Activated T-helper 17 cell treated with anti-CD3 and anti-CD28 coated beads, Interleukin-2, amount 50 U/mL, for 72 hours (primary cell): ENCODE measurements around the gene SH3BGRL2. TPM values are rescaled to one million over a fixed set of nuclear protein-coding genes. Genes with fewer than 3 reads are reported as not detected.
"Not testable (repeated sequence)": the region's sequence is repeated elsewhere in the genome, so short reads cannot be mapped to it uniquely, and the experiment has no call there.

Experiments used
- ATAC-seq: fragments of 150-1000 bp; cut with Tn5 transposase; replicated peaks from 2 replicates; pipeline ENCODE4 v1.10.0; 2021; ENCODE audit warnings: mild to moderate bottlenecking, moderate library complexity
- H3K27ac Mint-ChIP-seq: one replicate; pipeline ENCODE4 v1.8.0; 2022; ENCODE audit warnings: mixed read lengths
- H3K27me3 Mint-ChIP-seq: one replicate; pipeline ENCODE4 v1.8.0; 2022; ENCODE audit warnings: mixed read lengths
- H3K36me3 Mint-ChIP-seq: one replicate; pipeline ENCODE4 v1.8.0; 2022; ENCODE audit warnings: low read depth, mild to moderate bottlenecking, mixed read lengths
- H3K4me1 Mint-ChIP-seq: one replicate; pipeline ENCODE4 v1.8.0; 2022; ENCODE audit warnings: mixed read lengths
- H3K4me3 Mint-ChIP-seq: one replicate; pipeline ENCODE4 v1.8.0; 2022; ENCODE audit warnings: mild to moderate bottlenecking, mixed read lengths
- H3K9me3 Mint-ChIP-seq: one replicate; pipeline ENCODE4 v1.8.0; 2022; ENCODE audit warnings: mixed read lengths
- total RNA-seq, 2 donors: library from RNA; stranded (reverse); gene quantifications; one replicate each; pipeline ENCODE4 v1.2.3, GENCODE V29; 2022

The SH3BGRL2 gene
- total RNA-seq, 2 donors from 2014 or later: 0.06 to 0.24 TPM

DNA sequence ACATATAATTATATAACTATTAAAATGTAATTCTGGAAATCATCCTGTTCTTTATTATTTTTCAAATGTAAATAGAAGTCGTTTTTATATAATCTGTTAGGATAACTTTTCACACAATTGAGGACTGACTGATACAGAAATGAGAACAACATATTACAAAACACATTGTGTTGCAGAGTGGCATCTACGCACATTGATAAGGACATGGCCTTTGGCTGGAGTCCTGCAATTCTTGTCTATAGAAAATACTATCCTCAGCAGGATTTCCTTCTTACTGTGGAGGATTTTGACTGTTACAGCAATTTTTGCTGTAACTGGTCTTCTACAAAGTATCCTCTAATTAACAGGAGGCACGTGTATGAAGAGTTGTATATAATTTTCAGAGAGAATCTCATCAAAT, 19.8 kb downstream of the SH3BGRL2 start:
- Mint-ChIP-seq H3K9me3 (no peaks in the 10 kb centered on the region), H3K36me3 (no peaks in the 10 kb centered on the region), H3K4me3 (no peak overlapping the region), H3K4me1 (no peaks in the 10 kb centered on the region), H3K27ac (no peak overlapping the region), H3K27me3 (peaks cover 6% of the 10 kb centered on the region)
- no peak for ATAC-seq

DNA sequence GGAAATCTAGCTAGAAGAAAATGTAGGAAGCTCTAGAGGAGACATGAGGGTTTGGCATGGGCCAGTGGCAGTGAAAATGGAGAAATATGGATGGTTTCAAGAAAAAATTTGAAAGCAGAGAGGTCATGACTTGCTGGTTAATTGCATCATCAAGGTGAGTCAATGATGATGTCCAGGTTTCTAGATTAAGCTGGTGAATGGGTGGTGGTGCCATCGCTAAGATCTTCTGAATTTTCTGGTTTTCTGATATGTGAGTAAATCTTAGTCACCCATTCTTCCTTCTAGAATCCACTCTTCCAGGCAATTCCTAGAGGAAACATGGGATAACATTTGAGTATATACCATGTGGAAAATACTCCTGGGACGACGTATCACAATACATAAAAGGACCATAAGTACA, 25.0 kb downstream of the SH3BGRL2 start:
- Mint-ChIP-seq H3K27ac (no peak overlapping the region), H3K4me3 (no peak overlapping the region), H3K27me3 (no peaks in the 10 kb centered on the region), H3K36me3 (no peaks in the 10 kb centered on the region), H3K4me1 (peaks cover 6% of the 10 kb centered on the region), H3K9me3 (peaks cover 7% of the 10 kb centered on the region)
- no peak for ATAC-seq

DNA sequence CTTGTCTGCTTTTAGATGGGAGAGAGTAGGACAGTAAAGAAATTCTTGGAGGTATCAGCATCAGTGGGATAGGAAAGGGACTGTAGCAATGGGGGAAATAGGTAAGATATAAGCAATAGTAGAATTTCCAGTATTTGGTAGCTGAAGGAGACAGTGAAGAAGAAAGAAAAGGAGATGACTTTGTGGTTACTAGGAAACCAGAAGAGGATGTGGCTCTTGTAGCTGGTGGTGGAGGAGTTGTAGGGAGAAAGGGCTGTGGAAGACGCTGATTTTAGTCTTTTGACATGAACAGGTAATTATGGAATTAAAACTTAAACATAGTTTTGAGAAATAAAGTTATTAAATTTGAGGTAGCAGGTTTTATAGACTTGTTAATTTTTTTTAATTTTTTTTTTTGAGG, 26.1 kb downstream of the SH3BGRL2 start:
- Mint-ChIP-seq H3K9me3 (peaks cover 9% of the 10 kb centered on the region), H3K27ac (no peak overlapping the region)
- ATAC-seq: no peak

DNA sequence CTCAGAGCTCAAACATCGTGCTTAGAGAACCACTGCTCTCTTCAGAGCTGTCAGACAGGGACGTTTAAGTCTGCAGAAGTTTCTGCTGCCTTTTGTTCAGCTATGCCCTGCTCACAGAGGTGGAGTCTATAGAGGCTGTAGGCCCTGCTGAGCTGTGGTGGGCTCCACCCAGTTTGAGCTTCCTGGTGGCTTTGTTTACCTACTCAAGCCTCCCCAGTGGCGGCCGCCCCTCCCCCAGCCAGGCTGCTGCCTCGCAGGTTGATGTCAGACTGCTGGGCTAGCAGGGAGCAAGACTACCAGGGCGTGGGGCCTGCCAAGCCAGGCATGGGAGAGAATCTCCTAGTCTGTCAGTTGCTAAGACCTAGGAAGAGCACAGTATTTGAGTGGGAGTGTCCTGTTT, 32.5 kb downstream of the SH3BGRL2 start:
- peaks cover 18% of the 10 kb centered on the region for H3K9me3 Mint-ChIP-seq
- not testable (repeated sequence) for H3K4me3 Mint-ChIP-seq, H3K4me1 Mint-ChIP-seq, H3K27me3 Mint-ChIP-seq, H3K27ac Mint-ChIP-seq, ATAC-seq, H3K36me3 Mint-ChIP-seq

More for the DNA sequence above, 26.1 kb downstream of the SH3BGRL2 start:
- Mint-ChIP-seq H3K36me3 (no peaks in the 10 kb centered on the region), H3K27me3 (no peaks in the 10 kb centered on the region), H3K4me3 (no peak overlapping the region), H3K4me1 (peaks cover 6% of the 10 kb centered on the region)

DNA sequence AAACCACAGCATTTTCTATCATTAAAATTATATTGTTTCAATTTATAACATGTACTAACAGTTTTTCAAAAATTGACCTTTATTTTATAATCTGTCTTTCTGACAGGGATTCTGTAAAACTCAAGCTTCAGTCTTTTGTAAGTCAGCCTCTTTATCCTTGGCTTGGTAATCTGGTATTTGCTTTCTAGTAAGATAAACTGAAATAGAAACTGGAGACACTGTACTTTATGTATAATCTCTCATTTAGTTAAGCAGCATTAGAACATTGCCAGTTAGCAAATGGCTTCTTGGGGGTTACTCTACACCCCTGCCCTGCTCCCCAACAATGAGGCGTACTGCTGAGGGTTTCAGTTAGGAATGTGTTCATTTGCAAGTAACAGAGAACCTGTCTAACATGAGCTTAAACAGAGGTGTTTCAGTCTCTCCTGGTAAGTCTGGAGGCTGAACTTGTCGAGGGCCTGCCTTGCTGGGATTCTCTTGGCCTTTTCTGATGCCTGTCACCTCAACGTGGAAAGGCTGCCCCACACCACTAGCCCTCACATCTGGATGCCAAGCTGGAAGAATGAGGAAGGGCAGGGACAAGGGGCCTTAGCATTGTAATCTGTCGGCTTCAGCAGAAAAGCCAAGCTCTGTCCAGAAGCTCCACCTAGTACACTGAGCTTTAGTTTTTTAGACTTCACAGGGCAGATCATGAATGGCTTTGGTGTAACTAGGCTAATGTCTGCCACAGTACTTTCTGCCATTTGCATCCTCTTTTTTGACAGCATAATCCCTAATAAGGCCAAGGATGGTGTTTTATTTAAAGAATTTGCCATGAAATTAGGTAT, 34.8 kb downstream of the SH3BGRL2 start:
- no peak overlapping the region for H3K27ac Mint-ChIP-seq
- no peak overlapping the region for H3K4me3 Mint-ChIP-seq
- ATAC-seq: no peak
- peaks cover 7% of the 10 kb centered on the region for H3K4me1 Mint-ChIP-seq
- peaks cover 13% of the 10 kb centered on the region for H3K9me3 Mint-ChIP-seq
- H3K36me3 Mint-ChIP-seq: no peaks in the 10 kb centered on the region
- H3K27me3 Mint-ChIP-seq: peaks cover 9% of the 10 kb centered on the region

DNA sequence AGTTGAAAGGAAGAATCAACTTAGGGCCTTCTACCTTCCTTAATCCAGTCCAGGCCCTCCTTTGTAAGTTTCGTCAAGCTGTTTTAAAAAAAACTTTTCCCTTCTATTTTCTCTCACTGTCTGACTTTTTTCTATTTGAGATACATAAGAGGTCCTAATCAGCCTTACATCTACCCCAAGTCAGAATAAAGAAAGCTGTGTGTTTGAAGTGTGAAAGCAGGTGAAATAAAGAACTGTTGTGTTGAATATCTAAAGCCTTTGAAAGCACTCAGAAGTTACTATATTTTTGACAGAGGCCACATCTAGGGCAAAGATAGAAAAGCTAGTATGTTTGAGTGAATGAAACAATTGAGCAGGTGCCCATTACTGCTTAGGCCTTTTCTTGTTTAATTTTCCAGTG, 35.5 kb downstream of the SH3BGRL2 start:
- H3K9me3 Mint-ChIP-seq: peaks cover 9% of the 10 kb centered on the region
- H3K27ac Mint-ChIP-seq: no peak overlapping the region
- no peak for ATAC-seq
- no peaks in the 10 kb centered on the region for H3K36me3 Mint-ChIP-seq
- no peak overlapping the region for H3K4me3 Mint-ChIP-seq
- H3K4me1 Mint-ChIP-seq: peaks cover 10% of the 10 kb centered on the region
- peaks cover 9% of the 10 kb centered on the region for H3K27me3 Mint-ChIP-seq

DNA sequence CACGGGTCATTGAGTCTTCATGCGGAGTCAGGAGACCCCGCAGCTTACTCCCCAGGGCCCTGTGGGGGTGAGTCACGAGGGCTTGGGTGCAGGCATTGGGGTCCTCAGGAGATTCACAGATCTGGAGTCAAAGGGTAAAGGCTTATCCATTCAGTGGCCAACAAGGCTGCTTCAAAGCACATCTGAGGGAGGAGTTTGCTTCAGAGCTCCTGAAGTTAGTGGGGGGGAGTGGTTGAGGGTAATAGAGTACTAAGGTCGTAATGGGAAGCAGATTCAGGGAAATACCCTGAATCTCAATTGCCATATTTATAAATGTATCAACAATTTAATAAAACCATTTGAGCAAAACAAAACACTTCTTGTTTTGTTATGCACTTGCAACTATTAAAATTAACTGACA, 37.3 kb downstream of the SH3BGRL2 start:
- no peak for ATAC-seq
- no peaks in the 10 kb centered on the region for H3K27me3 Mint-ChIP-seq
- H3K27ac Mint-ChIP-seq: no peak overlapping the region
- H3K4me3 Mint-ChIP-seq: no peak overlapping the region
- H3K4me1 Mint-ChIP-seq: peaks cover 14% of the 10 kb centered on the region
- H3K36me3 Mint-ChIP-seq: no peaks in the 10 kb centered on the region
- H3K9me3 Mint-ChIP-seq: no peaks in the 10 kb centered on the region

DNA sequence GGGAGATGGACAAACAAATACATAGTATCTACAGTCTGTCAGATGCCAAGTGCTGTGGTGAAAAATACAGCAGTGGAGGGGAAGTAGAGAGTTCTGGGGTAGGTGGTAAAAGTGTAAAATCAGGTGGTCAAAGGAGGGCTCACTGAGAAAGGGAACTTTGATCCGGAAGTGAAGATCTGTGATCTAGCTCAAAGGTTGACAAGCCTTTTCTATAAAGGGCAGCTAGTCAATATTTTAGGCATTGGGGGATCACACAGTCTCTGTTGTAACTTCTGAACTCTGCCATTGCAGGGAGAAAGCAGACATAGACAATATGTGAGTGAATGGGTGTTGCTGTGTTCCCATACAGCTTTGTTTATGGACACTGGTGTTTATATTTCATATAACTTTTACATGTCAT, 38.6 kb downstream of the SH3BGRL2 start:
- Mint-ChIP-seq H3K4me3 (no peak overlapping the region), H3K9me3 (no peaks in the 10 kb centered on the region), H3K36me3 (no peaks in the 10 kb centered on the region), H3K27me3 (no peaks in the 10 kb centered on the region), H3K4me1 (peaks cover 14% of the 10 kb centered on the region), H3K27ac (no peak overlapping the region)
- ATAC-seq: no peak

DNA sequence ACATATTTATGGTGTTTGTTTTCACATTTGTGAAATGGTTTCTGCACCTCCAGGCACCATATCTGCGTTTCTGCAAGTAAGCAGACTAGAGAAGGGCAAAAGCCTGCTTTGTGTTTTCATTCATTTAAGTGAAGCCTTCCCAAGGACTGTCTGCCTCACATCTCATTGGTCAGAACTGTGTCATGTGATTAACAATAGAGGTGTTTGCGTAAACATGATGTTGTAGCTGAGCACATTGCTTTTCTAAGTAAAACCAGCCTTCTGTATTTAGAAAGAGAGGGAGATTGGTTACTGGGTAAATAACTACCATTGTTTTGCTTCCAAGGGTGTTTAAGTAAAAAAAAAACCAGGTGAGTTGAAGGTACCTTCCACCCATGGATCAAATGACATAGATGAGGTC, 39.7 kb downstream of the SH3BGRL2 start:
- no peak for ATAC-seq
- peaks cover 14% of the 10 kb centered on the region for H3K4me1 Mint-ChIP-seq
- no peaks in the 10 kb centered on the region for H3K9me3 Mint-ChIP-seq
- H3K27ac Mint-ChIP-seq: peak overlapping the region; percentile 85
- no peaks in the 10 kb centered on the region for H3K36me3 Mint-ChIP-seq
- H3K27me3 Mint-ChIP-seq: no peaks in the 10 kb centered on the region
- H3K4me3 Mint-ChIP-seq: peak overlapping the region; percentile 56

DNA sequence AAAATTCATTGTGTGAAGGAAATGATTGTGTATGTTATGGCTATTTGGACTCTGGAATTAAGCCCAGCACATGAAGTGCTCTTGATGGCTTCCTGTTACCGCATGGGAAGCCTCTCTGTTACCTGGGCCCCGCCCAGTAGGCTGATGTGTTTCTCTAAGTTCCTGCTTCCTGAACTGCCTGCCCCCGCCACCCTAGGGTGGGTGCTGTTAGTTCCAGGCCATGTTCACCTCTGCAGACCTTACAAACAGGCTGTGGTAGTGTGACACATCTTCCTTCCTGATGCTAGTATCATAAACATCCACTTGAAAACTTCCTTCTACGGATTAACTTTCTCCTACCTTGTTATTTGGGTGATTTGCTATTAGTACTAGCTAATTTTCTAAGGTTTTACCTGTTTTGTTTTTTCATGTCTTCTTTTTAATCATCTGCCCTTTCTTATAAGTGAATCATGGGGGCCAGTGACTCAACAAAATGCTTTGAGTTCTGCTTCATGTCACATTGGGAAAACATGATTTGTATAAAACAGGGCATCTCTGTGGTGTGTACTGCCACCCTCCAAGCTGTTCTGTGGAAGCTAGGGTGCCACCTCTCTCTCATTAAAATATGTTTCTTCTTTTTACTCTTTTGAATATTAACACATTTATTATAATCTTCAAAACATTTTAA, 40.6 kb downstream of the SH3BGRL2 start:
- peak; percentile 89 for ATAC-seq
- H3K9me3 Mint-ChIP-seq: no peaks in the 10 kb centered on the region
- peaks cover 14% of the 10 kb centered on the region for H3K4me1 Mint-ChIP-seq
- peak overlapping the region; percentile 56 for H3K4me3 Mint-ChIP-seq
- no peaks in the 10 kb centered on the region for H3K36me3 Mint-ChIP-seq
- H3K27me3 Mint-ChIP-seq: no peaks in the 10 kb centered on the region
- peak overlapping the region; percentile 85 for H3K27ac Mint-ChIP-seq

DNA sequence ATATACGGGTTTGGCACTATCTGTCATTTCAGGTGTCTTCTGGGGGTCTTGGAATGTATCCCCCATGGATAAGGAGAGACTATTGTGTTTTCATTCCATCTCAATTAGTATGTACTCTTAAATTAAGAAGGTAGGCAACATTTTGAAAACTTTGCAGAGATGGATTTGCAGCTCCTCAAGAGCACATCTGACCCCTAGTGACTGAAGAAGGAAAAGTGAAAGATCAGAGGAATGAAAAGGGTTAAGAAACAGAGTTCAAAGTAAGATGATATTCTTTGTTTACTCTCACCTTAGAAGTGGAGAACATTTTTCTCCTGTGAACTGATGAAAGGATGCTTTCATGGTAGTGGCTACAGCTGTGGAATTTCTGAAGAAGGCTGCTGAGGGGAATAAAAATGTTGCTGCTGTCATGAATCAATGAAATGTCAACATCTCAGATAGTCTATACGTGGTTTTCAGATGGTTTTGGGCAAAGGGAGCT, 41.5 kb downstream of the SH3BGRL2 start:
- peak overlapping the region; percentile 56 for H3K4me3 Mint-ChIP-seq
- H3K27me3 Mint-ChIP-seq: no peaks in the 10 kb centered on the region
- H3K4me1 Mint-ChIP-seq: peaks cover 14% of the 10 kb centered on the region
- no peaks in the 10 kb centered on the region for H3K9me3 Mint-ChIP-seq
- no peak for ATAC-seq
- no peaks in the 10 kb centered on the region for H3K36me3 Mint-ChIP-seq
- peak overlapping the region; percentile 85 for H3K27ac Mint-ChIP-seq

DNA sequence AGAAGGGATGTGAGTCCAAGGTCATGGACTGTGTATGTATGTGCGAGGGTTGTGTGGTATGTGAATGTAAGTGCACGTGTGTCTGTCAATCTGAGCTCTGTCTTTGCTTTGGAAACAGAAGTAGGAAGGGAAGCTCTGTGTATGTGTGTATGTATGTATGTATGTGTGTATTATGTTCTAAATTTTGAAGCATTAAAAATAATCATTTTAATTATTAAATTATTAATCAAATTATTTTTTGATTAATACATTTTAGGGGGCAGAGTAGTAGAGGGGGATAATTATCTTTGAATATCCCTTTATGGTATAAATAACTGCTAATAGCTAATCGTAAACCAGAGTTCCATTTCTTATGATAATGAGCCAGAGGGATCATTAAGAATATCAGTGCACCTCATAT, 42.8 kb downstream of the SH3BGRL2 start:
- Mint-ChIP-seq H3K36me3 (no peaks in the 10 kb centered on the region), H3K27ac (no peak overlapping the region), H3K4me3 (no peak overlapping the region), H3K4me1 (peaks cover 14% of the 10 kb centered on the region), H3K27me3 (no peaks in the 10 kb centered on the region), H3K9me3 (no peaks in the 10 kb centered on the region)
- no peak for ATAC-seq

DNA sequence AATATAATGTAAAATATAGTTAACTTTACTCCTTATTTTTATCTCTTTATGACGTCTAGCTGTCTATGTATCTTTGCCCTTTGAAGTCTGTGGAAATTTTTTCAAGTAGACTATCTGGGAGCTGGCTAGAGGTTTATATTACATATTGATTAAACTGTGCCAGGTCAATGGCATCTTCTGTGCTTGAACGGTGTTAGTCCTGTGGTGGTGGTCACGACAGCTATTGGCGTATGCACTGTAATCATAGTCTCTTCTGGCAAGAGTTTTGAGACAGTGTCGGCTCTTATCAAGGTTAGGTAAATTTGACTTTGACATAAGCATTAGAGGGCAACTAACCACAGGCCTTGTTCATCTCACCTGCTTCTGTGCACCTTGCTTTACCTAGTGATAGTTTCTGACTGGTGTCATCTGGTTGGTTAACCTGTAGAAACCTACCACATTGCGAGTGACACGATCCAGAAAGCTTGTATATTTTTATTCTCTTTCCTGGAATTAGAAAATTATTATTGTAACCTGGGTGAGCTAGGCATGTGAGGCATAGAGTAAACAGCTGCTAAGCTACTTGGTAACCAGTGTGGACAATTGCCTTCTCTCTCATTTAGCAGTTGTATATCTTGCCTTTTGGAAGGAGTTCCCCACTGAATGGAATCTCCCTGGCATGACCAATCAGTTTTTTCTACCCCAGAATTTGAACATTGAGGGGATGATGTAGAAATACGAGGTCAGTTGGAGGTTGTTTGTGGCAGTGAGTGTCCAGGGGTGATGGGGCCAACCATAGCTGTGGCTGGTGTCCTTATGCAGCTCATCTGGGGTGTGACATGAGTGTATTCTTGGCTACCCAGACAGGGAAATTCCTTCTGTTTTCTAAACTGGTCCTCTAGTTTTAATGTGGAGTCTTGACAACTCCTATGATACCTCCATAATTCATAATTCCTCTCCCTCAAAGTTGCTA, 45.9 kb downstream of the SH3BGRL2 start:
- H3K36me3 Mint-ChIP-seq: no peaks in the 10 kb centered on the region
- no peak for ATAC-seq

DNA sequence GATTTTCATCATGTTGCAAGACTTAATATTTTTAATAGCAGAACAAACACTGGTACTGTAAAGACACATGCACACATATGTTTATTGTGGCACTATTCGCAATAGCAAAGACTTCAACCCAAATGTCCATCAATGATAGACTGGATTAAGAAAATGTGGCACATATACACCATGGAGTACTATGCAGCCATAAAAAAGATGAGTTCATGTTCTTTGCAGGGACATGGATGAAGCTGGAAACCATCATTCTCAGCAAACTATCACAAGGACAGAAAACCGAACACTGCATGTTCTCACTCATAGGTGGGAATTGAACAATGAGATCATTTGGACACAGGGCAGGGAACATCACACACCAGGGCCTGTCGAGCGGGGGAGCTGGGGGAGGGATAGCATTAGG, 51.6 kb downstream of the SH3BGRL2 start:
- H3K4me1 Mint-ChIP-seq, H3K27me3 Mint-ChIP-seq, ATAC-seq, H3K36me3 Mint-ChIP-seq, H3K4me3 Mint-ChIP-seq, H3K27ac Mint-ChIP-seq, H3K9me3 Mint-ChIP-seq: not testable (repeated sequence)

More for the DNA sequence above, 45.9 kb downstream of the SH3BGRL2 start:
- Mint-ChIP-seq H3K9me3 (no peaks in the 10 kb centered on the region), H3K4me1 (peaks cover 6% of the 10 kb centered on the region), H3K27me3 (no peaks in the 10 kb centered on the region), H3K4me3 (no peak overlapping the region), H3K27ac (no peak overlapping the region)
